ENCODE measurements around the gene MOCS3.

GRCh38 chr20:50987493-50988210 is 29.0 kb downstream of the MOCS3 start:
- no peak for TF ChIP-seq POLR2AphosphoS5 (IDR thresholded peaks at IDR 0.05; ENCODE audit: borderline replicate concordance, low read depth, low read length)
- no peak for TF ChIP-seq EZH2 (IDR thresholded peaks at IDR 0.05)

All from SK-N-MC (cell line).